Heart left ventricle (tissue), 16 donors: ENCODE measurements around the gene PAK1. TPM values are rescaled to one million over a fixed set of nuclear protein-coding genes. Genes with fewer than 3 reads are reported as not detected.

ENCODE experiments used
- ATAC-seq, 4 donors: fragments of 200-7000 bp; cut with Tn5 transposase; one replicate each; pipeline ENCODE4 v1.9.1; 2020 to 2022; ENCODE audit warnings: moderate library complexity in 4 of 4, mild to moderate bottlenecking in 3 of 4, moderate number of reproducible peaks in 1 of 4
- DNase-seq, 5 donors: peaks; one replicate each; pipeline ENCODE4 v3.0.0-alpha.2; 2020
- H3K27ac ChIP-seq, 12 donors: fragments of 200-600 bp; sonication (generic) in 4 of 12; one replicate each; pipeline versions ENCODE4 v1.5.0 to v1.8.0; 2016 to 2022; ENCODE audit warnings: mild to moderate bottlenecking in 2 of 12
- H3K27me3 ChIP-seq, 9 donors: fragments of 200-600 bp; sonication (generic) in 2 of 9; one replicate each; pipeline versions ENCODE4 v1.5.1 to v1.8.0; 2016 to 2022; ENCODE audit warnings: mild to moderate bottlenecking in 3 of 9
- H3K36me3 ChIP-seq, 9 donors: fragments of 200-600 bp; sonication (generic) in 2 of 9; one replicate each; pipeline versions ENCODE4 v1.5.0 to v1.8.0; 2018 to 2022; ENCODE audit warnings: mild to moderate bottlenecking in 2 of 9
- H3K4me1 ChIP-seq, 12 donors: fragments of 200-600 bp; sonication (generic) in 4 of 12; one replicate each; pipeline versions ENCODE4 v1.5.0 to v1.8.0; 2016 to 2022; ENCODE audit warnings: mild to moderate bottlenecking in 3 of 12
- H3K4me3 ChIP-seq, 12 donors: fragments of 200-600 bp; sonication (generic) in 4 of 12; one replicate each; pipeline versions ENCODE4 v1.5.0 to v1.8.0; 2017 to 2022; ENCODE audit warnings: mild to moderate bottlenecking in 9 of 12, moderate library complexity in 4 of 12
- H3K9me3 ChIP-seq, 12 donors: fragments of 200-600 bp; sonication (generic) in 4 of 12; one replicate each; pipeline versions ENCODE4 v1.5.0 to v1.8.0; 2016 to 2022; ENCODE audit warnings: mild to moderate bottlenecking in 1 of 12
- POLR2A ChIP-seq, 2 donors: fragments of 450-650 bp; IDR thresholded peaks; one replicate each; pipeline ENCODE4 v1.6.1; 2017; ENCODE audit warnings: antibody characterized with exemption in 2 of 2, mild to moderate bottlenecking in 2 of 2, moderate library complexity in 2 of 2
- WGBS, 4 donors: extraction: QIAGEN DNeasy Blood & Tissue Kit in 2 of 4; methylation state at CpG; one replicate each; pipeline versions ENCODE4 v1.1.5 to v1.1.7; 2013 to 2018; 5-methylcytosine and 5-hydroxymethylcytosine counted together
- intact Hi-C, 10 donors: fragments of 100-400 bp; cut with DNase I; formaldehyde crosslinking; loops; one replicate each; pipeline versions ENCODE4 v1.11.1 to v1.14.2; 2022
- polyA plus RNA-seq, 2 donors: library from polyadenylated mRNA; stranded (reverse); fragments of 200-250 nt; gene quantifications; one replicate each; pipeline ENCODE4 v1.2.3, GENCODE V29; 2013
- total RNA-seq, 9 donors: library from RNA; depleted of rRNA in 2 of 9; stranded (reverse); fragments of >200 nt in 2 of 9; fragmentation: NEBNext Ultra II Directional in 3 of 9; extraction: Animal tissue kit (Norgen Biotek cat#: 25700) in 3 of 9; gene quantifications; one replicate each; pipeline versions ENCODE4 v1.1.0 to v1.2.4, GENCODE V29; 2016 to 2023
- TF ChIP-seq, protein P1 (sequence below), 12 donors: fragments of 200-600 bp; sonication (generic) in 4 of 12; IDR thresholded peaks; one replicate each; pipeline versions ENCODE4 v1.5.0 to v1.8.0; 2018 to 2022; ENCODE audit warnings: antibody characterized with exemption in 12 of 12, mild to moderate bottlenecking in 5 of 12
- donor health status: ischemic (EF 13 %, LVEDD 7.1; RV severe dilation, severe dysfunction).
- donor health status: healthy with polysubstance abuse.
- donor health status: DM: no; HTN: yes; CAD: no.
- donor health status: DM: no; HTN: no; CAD: no.
- donor health status: ischemic (EF 25% LVEDD 6.9; RV normal size, moderate dysfunction).
- donor health status: ischemic (EF 25% LVEDD 5.7; RV mildly dilated, moderate dysfunction).
- donor health status: healthy.
- donor health status: DM: yes; HTN: yes; CAD: no.
- donor health status: ischemic (EF 35%, LVEDD 5.7; RV mildly dilated, moderate dysfunction).
- donor health status: nonischemic (EF 11% LVEDD 7.7; RV severe dilation, severe dysfunction).
- donor health status: DM: yes; HTN: yes; CAD: no.
- donor health status: PGD.
- donor health status: ischemic (EF 29% LVEDD 5.4; RV normal size, mild dysfunction).
- donor health status: nonischemic (EF 23%, LVEDD 6.1; RV moderate dilation, normal function).

Gene PAK1
- total and polyA plus RNA-seq, 11 donors = 2.1 to 25.4 (median 5.9) TPM

DNA sequence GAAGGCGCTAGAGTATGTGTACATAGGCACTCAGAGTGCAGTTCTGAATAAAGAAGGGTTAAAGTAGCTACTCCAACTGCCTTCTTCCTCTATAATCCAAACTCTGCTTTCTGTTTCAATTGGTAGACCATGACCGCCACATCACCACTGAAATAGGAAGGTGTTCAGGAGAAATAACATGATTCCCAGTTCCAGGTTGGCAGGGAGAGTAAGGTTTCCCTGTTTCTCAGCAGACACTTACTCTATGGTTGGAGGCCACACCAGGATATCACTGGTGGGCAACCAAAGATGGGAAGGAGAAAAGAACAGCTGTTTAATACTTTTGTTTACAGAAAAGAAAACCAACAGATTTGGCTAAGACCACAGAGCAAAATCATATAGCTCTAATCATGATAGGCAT lies 37.9 kb downstream of the PAK1 start:
- no peak overlapping the region for H3K27ac ChIP-seq
- TF ChIP-seq, protein P1, sequence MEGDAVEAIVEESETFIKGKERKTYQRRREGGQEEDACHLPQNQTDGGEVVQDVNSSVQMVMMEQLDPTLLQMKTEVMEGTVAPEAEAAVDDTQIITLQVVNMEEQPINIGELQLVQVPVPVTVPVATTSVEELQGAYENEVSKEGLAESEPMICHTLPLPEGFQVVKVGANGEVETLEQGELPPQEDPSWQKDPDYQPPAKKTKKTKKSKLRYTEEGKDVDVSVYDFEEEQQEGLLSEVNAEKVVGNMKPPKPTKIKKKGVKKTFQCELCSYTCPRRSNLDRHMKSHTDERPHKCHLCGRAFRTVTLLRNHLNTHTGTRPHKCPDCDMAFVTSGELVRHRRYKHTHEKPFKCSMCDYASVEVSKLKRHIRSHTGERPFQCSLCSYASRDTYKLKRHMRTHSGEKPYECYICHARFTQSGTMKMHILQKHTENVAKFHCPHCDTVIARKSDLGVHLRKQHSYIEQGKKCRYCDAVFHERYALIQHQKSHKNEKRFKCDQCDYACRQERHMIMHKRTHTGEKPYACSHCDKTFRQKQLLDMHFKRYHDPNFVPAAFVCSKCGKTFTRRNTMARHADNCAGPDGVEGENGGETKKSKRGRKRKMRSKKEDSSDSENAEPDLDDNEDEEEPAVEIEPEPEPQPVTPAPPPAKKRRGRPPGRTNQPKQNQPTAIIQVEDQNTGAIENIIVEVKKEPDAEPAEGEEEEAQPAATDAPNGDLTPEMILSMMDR (IDR thresholded peaks at IDR 0.05) = no peak
- no peak for TF ChIP-seq POLR2A (IDR thresholded peaks at IDR 0.05)
- no peak for DNase-seq
- intact Hi-C loops = no loop called here
- no peak overlapping the region for H3K4me3 ChIP-seq
- no peaks in the 10 kb centered on the region for H3K27me3 ChIP-seq
- no peaks in the 10 kb centered on the region for H3K36me3 ChIP-seq
- 88 to 90% (median 89%) methylated on average over 2 of the region's 2 CpGs for WGBS, 4 donors
- no peak for ATAC-seq
- H3K9me3 ChIP-seq = no peaks in the 10 kb centered on the region
- H3K4me1 ChIP-seq = no peaks in the 10 kb centered on the region

DNA sequence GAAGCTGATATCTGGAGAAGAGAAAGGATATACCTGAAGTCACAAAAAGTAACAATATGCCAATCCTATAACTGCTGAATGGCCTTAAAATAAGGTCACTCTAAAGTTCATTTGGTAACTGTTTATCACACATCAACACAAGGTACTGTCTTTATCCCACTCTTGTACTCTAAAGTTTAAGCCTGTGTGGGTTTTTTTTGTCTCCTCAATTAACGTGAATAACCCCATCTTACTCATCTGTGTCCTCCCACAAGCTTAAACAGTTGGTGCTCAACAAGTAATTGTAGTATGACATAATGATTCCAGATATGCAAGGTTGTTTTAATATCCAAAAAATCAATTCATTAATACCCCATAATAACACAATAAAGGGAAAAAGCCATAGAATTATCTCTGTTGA lies 42.1 kb downstream of the PAK1 start:
- DNase-seq (no peak), ATAC-seq (no peak)
- TF ChIP-seq, protein P1 (IDR thresholded peaks at IDR 0.05) = no peak
- no peak for TF ChIP-seq POLR2A (IDR thresholded peaks at IDR 0.05)
- Histone ChIP-seq H3K4me1 (peaks cover 0 to 7% (median 0%) of the 10 kb centered on the region in 12 donors), H3K27ac (no peak overlapping the region), H3K36me3 (no peaks in the 10 kb centered on the region), H3K9me3 (no peaks in the 10 kb centered on the region), H3K4me3 (no peak overlapping the region), H3K27me3 (no peaks in the 10 kb centered on the region)
- WGBS, 4 donors = 64 to 85% (median 74%) methylated on average over 1 of the region's 1 CpG
- intact Hi-C loops = no loop called here

DNA sequence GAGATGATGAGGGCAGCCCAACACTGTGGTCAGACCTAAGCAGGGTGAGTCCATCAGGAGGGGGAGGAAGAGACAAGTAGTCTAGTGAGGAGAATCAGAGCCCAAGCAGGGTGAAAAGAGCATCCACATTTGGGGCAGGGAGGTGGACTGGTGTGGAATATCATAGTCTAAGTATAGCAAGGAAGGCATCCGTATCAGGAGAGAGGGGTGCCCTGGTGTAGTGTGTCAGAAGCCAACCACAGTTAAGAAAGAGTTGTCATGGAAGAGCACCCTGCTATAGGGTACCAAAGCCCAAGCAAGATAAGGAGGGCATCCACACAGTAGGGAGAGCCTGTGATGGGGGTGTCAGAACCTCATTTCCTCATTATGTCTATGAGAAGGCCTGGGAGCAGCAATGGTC lies 45.3 kb downstream of the PAK1 start:
- WGBS, 4 donors = 90 to 100% (median 93%) methylated on average over 1 of the region's 1 CpG
- DNase-seq (no peak), ATAC-seq (no peak)
- Histone ChIP-seq H3K4me1 (peaks cover 0 to 7% (median 0%) of the 10 kb centered on the region in 12 donors), H3K4me3 (no peak overlapping the region), H3K9me3 (no peaks in the 10 kb centered on the region), H3K36me3 (no peaks in the 10 kb centered on the region), H3K27ac (no peak overlapping the region), H3K27me3 (no peaks in the 10 kb centered on the region)
- intact Hi-C loops = no loop called here
- no peak for TF ChIP-seq POLR2A (IDR thresholded peaks at IDR 0.05)
- TF ChIP-seq, protein P1 (IDR thresholded peaks at IDR 0.05) = no peak

DNA sequence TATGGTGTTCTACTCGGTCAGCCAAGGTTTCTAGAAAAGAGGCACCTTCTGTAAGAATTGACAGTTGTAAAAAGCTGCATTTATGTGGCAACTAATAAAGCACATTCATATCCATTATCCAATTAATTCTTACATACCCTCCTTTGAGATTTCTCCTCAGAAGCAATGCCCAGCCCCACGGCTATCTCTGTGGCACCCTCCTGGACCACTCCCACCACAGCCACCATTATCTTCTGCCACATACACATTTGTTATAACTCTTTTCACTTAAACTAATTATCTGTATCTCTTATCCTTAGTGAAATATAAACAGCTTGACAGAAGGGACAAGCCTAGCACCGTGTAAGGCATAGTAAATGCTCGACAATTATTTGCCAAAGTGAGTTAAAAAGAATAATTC lies 48.5 kb downstream of the PAK1 start:
- DNase-seq (no peak), ATAC-seq (no peak)
- no peaks in the 10 kb centered on the region for H3K27me3 ChIP-seq
- no peaks in the 10 kb centered on the region for H3K9me3 ChIP-seq
- 86 to 92% (median 89%) methylated on average over 4 of the region's 4 CpGs for WGBS, 4 donors
- no peak overlapping the region for H3K4me3 ChIP-seq
- no peak overlapping the region for H3K27ac ChIP-seq
- peaks cover 0 to 3% (median 0%) of the 10 kb centered on the region in 12 donors for H3K4me1 ChIP-seq
- intact Hi-C loops = no loop called here
- no peaks in the 10 kb centered on the region for H3K36me3 ChIP-seq
- TF ChIP-seq, protein P1 (IDR thresholded peaks at IDR 0.05) = no peak
- no peak for TF ChIP-seq POLR2A (IDR thresholded peaks at IDR 0.05)
